Effector memory CD4-positive, alpha-beta T cell (primary cell): ENCODE data around the gene CHRNB4.

ENCODE experiments used
- DNase-seq, 3 donors: peaks; one replicate each; pipeline ENCODE4 v3.0.0-alpha.2; 2020
- H3K27ac ChIP-seq: 2 replicates; pipeline ENCODE4 v1.7.0; 2013; ENCODE audit warnings: mild to moderate bottlenecking, low read length, moderate library complexity; ENCODE audit not compliant: insufficient read depth, poor library complexity, severe bottlenecking
- H3K27me3 ChIP-seq: replicated peaks from 2 replicates; pipeline ENCODE4 v1.7.0; 2013; ENCODE audit warnings: mild to moderate bottlenecking, low read length; ENCODE audit not compliant: insufficient read depth, control insufficient read depth, poor library complexity, severe bottlenecking
- H3K36me3 ChIP-seq: 2 replicates; pipeline ENCODE4 v1.7.0; 2013; ENCODE audit warnings: mild to moderate bottlenecking, low read length, moderate library complexity; ENCODE audit not compliant: control insufficient read depth, insufficient read depth
- H3K4me1 ChIP-seq: 2 replicates; pipeline ENCODE4 v1.7.0; 2013; ENCODE audit warnings: low read length, mild to moderate bottlenecking; ENCODE audit not compliant: control insufficient read depth, insufficient read depth, poor library complexity, severe bottlenecking
- H3K4me3 ChIP-seq: 2 replicates; pipeline ENCODE4 v1.7.0; 2013; ENCODE audit warnings: low read length, low read depth, mild to moderate bottlenecking; ENCODE audit not compliant: insufficient read depth, poor library complexity, severe bottlenecking
- H3K9me3 ChIP-seq: 2 replicates; pipeline ENCODE4 v1.7.0; 2013; ENCODE audit warnings: mild to moderate bottlenecking, low read length, moderate library complexity; ENCODE audit not compliant: control insufficient read depth

Gene CHRNB4

DNA sequence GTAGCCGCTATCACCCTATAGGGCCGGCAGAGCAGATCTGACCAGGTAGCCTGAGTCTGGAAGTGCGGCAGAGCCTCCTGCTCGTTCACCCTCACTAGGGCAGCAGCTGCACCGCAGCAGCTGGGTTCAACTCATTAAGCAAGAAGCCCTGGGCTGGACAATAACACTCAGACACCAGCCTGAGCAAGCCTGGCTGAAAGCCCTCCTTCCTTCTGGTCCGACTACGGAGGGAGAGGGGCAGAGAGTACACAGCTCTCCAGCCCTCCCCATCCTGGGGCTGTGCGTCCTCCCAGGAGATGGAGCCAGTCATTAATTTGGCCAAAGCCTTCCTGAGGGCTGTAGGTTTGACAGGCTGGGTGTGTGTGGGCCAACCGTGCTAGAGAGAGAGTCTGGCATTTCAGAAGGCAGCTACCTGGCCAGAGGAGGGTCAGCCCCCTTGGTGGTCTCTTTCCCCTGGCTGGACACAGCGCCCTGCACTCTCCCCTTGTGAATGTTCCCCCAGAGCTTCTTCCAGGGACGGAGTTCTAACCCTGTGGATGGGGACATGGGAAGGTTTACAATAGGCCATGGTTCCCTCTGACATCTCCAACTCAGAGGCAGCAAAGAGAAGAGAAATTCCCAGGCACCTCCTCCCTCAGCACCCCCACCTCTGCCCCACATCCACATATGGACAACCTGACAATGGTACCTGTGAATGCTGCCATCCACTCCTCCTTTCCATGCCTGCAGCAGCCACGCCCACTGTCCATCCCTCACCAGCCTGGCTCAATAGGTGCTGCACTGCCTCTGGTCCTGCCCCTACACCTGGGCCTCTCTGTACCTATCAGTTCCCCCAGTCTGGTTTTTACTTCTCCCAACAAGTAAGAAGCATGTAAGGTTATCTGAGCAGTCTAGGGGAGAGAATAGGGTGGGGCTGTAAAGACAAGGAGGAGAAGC, 6.5 kb downstream of the CHRNB4 start:
- H3K36me3 ChIP-seq = no peaks in the 10 kb centered on the region
- H3K27me3 ChIP-seq = no peaks in the 10 kb centered on the region
- DNase-seq = no peak
- peaks cover 6% of the 10 kb centered on the region for H3K9me3 ChIP-seq
- H3K4me1 ChIP-seq = no peaks in the 10 kb centered on the region
- no peak overlapping the region for H3K27ac ChIP-seq
- no peak overlapping the region for H3K4me3 ChIP-seq

DNA sequence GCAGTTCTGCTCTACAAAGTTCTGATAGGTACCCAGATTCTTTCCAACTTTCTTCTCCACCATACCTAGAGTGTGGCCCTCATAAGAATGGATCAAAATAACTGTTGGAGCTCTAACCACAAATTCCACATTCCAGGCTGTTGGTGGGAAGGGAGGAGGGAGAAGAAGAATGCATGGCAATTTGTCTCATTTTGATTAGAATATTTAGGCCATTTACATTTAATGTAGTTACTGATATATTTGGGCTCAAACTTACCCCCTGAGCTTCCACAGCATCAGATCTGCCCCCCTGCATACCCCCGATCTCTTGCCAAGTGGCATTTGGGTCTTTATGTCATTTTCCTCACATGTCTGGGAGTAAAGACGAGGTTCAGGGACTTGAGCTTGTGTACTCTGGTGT, 7.7 kb downstream of the CHRNB4 start:
- no peak overlapping the region for H3K4me3 ChIP-seq
- H3K9me3 ChIP-seq = peaks cover 6% of the 10 kb centered on the region
- no peaks in the 10 kb centered on the region for H3K36me3 ChIP-seq
- no peak overlapping the region for H3K27ac ChIP-seq
- H3K27me3 ChIP-seq = no peaks in the 10 kb centered on the region
- no peaks in the 10 kb centered on the region for H3K4me1 ChIP-seq
- no peak for DNase-seq

GRCh38 chr15:78630886-78631633, 9.9 kb downstream of the CHRNB4 start:
- no peaks in the 10 kb centered on the region for H3K27me3 ChIP-seq
- H3K36me3 ChIP-seq = no peaks in the 10 kb centered on the region
- H3K27ac ChIP-seq = no peak overlapping the region
- no peak for DNase-seq
- no peaks in the 10 kb centered on the region for H3K4me1 ChIP-seq
- H3K9me3 ChIP-seq = peaks cover 6% of the 10 kb centered on the region
- no peak overlapping the region for H3K4me3 ChIP-seq

DNA sequence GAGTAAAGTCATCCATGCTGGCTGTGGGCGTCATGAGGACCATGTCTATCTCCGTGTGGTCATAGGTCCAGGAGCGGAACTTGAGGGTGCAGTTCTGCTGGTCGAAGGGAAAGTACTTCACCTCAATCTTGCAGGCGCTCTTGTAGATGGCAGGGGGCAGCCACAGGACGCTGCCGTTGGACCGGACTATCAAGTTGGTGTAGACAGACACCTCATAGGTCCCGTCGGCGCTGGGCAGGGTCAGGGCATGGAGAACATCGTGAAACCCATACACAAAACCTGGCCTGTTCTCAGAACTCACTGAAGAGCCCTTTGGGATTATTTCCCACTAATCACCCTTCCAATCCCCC, 11.3 kb downstream of the CHRNB4 start:
- Histone ChIP-seq H3K4me3 (no peak overlapping the region), H3K36me3 (no peaks in the 10 kb centered on the region), H3K4me1 (no peaks in the 10 kb centered on the region), H3K9me3 (peaks cover 6% of the 10 kb centered on the region), H3K27me3 (no peaks in the 10 kb centered on the region), H3K27ac (no peak overlapping the region)
- DNase-seq = no peak

GRCh38 chr15:78629031-78629715, 11.8 kb downstream of the CHRNB4 start:
- DNase-seq = no peak
- Histone ChIP-seq H3K36me3 (no peaks in the 10 kb centered on the region), H3K4me3 (no peak overlapping the region), H3K4me1 (no peaks in the 10 kb centered on the region), H3K27ac (no peak overlapping the region), H3K27me3 (no peaks in the 10 kb centered on the region), H3K9me3 (peaks cover 6% of the 10 kb centered on the region)

- Histone ChIP-seq H3K36me3 (no peaks in the 10 kb centered on the region), H3K27me3 (peaks cover 4% of the 10 kb centered on the region), H3K27ac (no peak overlapping the region), H3K4me1 (no peaks in the 10 kb centered on the region), H3K9me3 (peaks cover 5% of the 10 kb centered on the region), H3K4me3 (no peak overlapping the region)
- no peak for DNase-seq
Measured at GRCh38 chr15:78628227-78628626, 12.8 kb downstream of the CHRNB4 start.

- DNase-seq = no peak
- Histone ChIP-seq H3K4me1 (no peaks in the 10 kb centered on the region), H3K36me3 (no peaks in the 10 kb centered on the region), H3K4me3 (no peak overlapping the region), H3K27me3 (peaks cover 4% of the 10 kb centered on the region), H3K27ac (no peak overlapping the region), H3K9me3 (no peaks in the 10 kb centered on the region)
Measured at GRCh38 chr15:78627348-78627747, 13.7 kb downstream of the CHRNB4 start.

DNA sequence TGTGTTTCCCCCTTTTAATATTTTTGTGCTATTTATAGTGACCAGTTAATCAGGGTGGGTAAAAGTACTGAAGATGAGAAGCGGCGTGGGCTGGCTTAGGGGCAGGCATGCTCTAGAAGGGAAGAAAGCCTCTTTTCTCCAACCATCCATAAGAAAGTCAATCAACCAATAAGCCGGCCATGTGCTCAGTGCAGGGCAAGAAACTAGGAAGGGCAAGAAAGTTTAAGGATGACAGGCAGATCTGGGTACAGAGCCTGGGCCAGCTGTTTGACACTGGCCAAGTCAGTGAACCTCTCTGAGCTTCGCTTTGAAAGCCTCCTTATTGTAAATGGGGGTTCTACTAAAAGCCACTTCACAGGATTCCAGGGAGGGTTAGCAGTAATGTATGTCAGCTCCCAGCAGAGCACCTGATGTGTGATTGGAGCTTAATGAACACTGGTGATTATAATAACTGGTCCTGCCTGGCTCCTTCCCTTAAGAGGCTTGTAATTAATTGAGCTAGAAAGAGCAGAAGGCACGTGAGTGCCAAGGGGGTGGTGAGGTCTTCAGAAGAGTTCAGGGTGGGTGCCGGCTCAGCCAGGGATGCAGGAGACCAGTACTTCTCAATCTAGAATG, 14.5 kb downstream of the CHRNB4 start:
- no peaks in the 10 kb centered on the region for H3K9me3 ChIP-seq
- H3K4me3 ChIP-seq = no peak overlapping the region
- no peaks in the 10 kb centered on the region for H3K36me3 ChIP-seq
- DNase-seq = no peak
- peaks cover 4% of the 10 kb centered on the region for H3K27me3 ChIP-seq
- no peaks in the 10 kb centered on the region for H3K4me1 ChIP-seq
- no peak overlapping the region for H3K27ac ChIP-seq

- no peak overlapping the region for H3K27ac ChIP-seq
- peaks cover 2% of the 10 kb centered on the region for H3K4me1 ChIP-seq
- H3K27me3 ChIP-seq = peaks cover 9% of the 10 kb centered on the region
- no peak for DNase-seq
- H3K36me3 ChIP-seq = no peaks in the 10 kb centered on the region
- H3K4me3 ChIP-seq = no peak overlapping the region
- no peaks in the 10 kb centered on the region for H3K9me3 ChIP-seq
Measured at GRCh38 chr15:78625606-78626280, 15.3 kb downstream of the CHRNB4 start.
